Measurements from ENCODE around the gene NAAA.

DNA sequence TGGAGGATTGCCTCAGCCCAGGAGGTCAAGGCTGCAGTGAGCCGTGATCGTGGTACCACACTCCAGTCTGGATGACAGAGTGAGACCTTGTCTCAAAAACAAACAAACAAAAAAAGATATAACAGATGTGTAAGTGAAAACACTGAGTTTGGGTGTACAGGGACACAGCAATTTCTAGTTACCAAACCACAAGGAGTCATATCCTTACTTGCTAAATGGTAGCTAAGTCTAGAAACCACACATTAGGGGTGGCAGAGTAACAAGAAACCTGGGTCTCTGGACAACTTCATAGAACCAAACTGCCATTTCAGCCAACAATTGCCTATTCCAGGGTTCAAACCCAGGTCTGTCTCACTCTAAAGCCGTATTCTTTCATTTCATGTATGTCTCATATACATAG is 59.3 kb downstream of the NAAA start:
- TF ChIP-seq, protein P1, sequence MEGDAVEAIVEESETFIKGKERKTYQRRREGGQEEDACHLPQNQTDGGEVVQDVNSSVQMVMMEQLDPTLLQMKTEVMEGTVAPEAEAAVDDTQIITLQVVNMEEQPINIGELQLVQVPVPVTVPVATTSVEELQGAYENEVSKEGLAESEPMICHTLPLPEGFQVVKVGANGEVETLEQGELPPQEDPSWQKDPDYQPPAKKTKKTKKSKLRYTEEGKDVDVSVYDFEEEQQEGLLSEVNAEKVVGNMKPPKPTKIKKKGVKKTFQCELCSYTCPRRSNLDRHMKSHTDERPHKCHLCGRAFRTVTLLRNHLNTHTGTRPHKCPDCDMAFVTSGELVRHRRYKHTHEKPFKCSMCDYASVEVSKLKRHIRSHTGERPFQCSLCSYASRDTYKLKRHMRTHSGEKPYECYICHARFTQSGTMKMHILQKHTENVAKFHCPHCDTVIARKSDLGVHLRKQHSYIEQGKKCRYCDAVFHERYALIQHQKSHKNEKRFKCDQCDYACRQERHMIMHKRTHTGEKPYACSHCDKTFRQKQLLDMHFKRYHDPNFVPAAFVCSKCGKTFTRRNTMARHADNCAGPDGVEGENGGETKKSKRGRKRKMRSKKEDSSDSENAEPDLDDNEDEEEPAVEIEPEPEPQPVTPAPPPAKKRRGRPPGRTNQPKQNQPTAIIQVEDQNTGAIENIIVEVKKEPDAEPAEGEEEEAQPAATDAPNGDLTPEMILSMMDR (IDR thresholded peaks at IDR 0.05; ENCODE audit: low read depth, low read length) = no peak
- TF ChIP-seq EZH2phosphoT487 (IDR thresholded peaks at IDR 0.05; ENCODE audit: low read depth) = no peak
